ENCODE measurements around the gene LACRT. TPM values are rescaled to one million over a fixed set of nuclear protein-coding genes. Genes with fewer than 3 reads are reported as not detected.
A peak's percentile ranks its signal among the peaks of the same experiment; 100 is the strongest.

The LACRT gene
- polyA plus RNA-seq, 1 of the 3 experiments (the other 2 are of a cell fraction): not detected

DNA sequence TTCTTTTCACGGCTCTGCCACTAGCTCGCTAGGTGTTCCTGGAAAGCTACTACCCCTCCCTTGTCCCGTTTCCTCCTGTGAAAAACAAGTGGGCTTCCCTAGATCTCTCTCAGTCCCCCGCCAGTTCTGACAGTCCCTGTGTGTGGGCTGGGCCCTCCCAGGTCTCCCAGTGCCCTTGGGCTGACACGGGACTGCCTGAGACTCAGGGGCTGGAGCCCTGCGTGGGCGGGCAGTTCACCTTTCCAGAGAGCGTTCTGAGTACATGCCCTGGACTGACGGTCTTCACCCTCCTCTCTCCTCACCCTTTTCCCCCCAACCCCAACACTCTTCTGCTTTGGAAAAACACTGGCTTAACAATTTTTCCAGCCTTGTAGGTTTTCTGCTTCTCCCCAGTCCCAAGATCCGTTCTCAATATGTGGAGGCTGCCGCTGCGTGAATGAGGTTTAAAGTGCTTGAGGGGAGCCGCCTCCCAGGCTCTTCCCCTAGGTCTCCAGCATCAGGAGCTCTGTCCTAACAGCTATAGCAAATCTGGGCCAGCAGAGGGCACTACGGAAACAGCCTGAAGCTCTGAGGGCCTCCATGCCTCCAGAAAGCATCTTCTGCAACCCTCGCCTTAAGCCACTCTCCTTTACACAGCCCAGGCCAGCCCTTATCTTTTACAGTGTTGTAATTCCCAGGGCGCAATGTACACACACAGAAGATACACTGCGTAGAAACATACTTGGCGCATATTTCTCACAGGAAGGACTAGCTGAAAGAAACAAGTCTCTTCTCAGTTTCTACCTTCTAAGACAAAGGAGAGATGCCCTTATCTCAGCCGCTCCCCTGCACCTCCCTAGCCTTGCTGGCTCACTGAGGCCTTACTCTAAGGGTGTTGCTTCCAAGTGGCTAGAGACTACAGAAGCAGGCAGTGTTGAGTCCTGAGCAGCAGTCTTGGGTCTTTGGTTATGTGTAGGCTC is 23.9 kb upstream of the LACRT start:
- Histone ChIP-seq H3K4me2 (no peak overlapping the region), H3K79me2 (ENCODE audit: insufficient read depth) (no peaks in the 10 kb centered on the region), H3K27me3 (ENCODE audit: insufficient read depth) (peaks cover 21% of the 10 kb centered on the region), H3F3A (replicated peaks; ENCODE audit: insufficient read depth) (no peaks in the 10 kb centered on the region), H3K36me3 (replicated peaks in 1 of 2; ENCODE audit: control insufficient read depth in 1 of 2, insufficient read depth in 2 of 2, low read length in 1 of 2) (no peaks in the 10 kb centered on the region), H3K9me3 (no peaks in the 10 kb centered on the region), H3K9me2 (no peaks in the 10 kb centered on the region), H3K27ac (ENCODE audit: low read depth in 2 of 2, low read length in 1 of 2) (no peak overlapping the region), H3K4me1 (ENCODE audit: control insufficient read depth in 1 of 2, insufficient read depth in 2 of 2, low read depth in 1 of 2, low read length in 1 of 2) (0 out of 4 replicates have a peak, but pooled peaks cover 0 to 3% of the 10 kb centered on the region in 2 experiments), H2AFZ (ENCODE audit: low read depth) (no peak overlapping the region), H3K9ac (no peak overlapping the region), H3K4me3 (ENCODE audit: low read depth in 2 of 2, low read length in 1 of 2) (no peak overlapping the region), H4K20me1 (ENCODE audit: insufficient read depth) (no peaks in the 10 kb centered on the region)
- 10% methylated on average over 19 of the region's 19 CpGs for WGBS (ENCODE audit: low lambda C conversion rate)
- ChIA-PET POLR2A (no interaction called here), CTCF (interaction anchor here (0.6 to 2.1 kb wide), 10 partner anchors 13 to 63 kb away, joined by 3 to 8 read pairs (median 4); no protein-coding TSS in a partner anchor)
- DNase-seq: peak; percentile 38
- no peak for TF ChIP-seq POLR2AphosphoS5 (IDR thresholded peaks at IDR 0.05; ENCODE audit: low read depth, low read length)
- TF ChIP-seq RAD21 (IDR thresholded peaks at IDR 0.05; ENCODE audit: low read length): peak; percentile 9; the same call in 1 of the 2 replicates
- TF ChIP-seq CTCF (IDR thresholded peaks at IDR 0.05): peak; percentile 66
- no peak for TF ChIP-seq IRF3 (IDR thresholded peaks at IDR 0.05; ENCODE audit: low read depth, low read length)

DNA sequence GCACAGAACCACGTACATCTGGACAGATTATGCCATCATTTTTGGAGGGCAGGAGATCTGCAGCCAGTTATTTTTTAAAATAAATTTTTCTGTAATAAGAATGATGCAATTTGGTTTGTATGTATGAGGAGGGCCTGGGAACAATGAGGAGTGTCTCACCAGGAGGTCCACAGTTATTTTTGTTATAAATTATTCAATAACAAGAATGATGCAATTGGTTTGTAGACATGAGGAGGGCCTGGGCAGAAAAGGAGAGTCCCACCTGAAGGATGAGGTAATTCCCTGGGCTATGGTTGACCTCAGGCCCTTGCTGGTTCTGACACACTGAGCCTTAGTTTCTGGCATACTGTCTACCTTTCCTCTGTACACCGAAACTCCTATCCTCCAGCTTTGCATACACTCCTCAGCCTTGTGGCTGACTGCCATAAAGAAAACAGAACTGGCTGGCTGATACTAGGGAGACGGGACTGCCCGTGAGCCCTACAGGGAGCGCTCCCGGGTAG is 22.5 kb upstream of the LACRT start:
- ChIA-PET POLR2A (no interaction called here), CTCF (no interaction called here)
- Histone ChIP-seq H3K9me2 (no peaks in the 10 kb centered on the region), H3K9ac (no peak overlapping the region), H3K79me2 (ENCODE audit: insufficient read depth) (no peaks in the 10 kb centered on the region), H3K4me1 (ENCODE audit: control insufficient read depth in 1 of 2, insufficient read depth in 2 of 2, low read depth in 1 of 2, low read length in 1 of 2) (0 out of 4 replicates have a peak, but pooled peaks cover 0 to 3% of the 10 kb centered on the region in 2 experiments), H3F3A (replicated peaks; ENCODE audit: insufficient read depth) (no peaks in the 10 kb centered on the region), H3K27me3 (ENCODE audit: insufficient read depth) (peaks cover 21% of the 10 kb centered on the region), H3K4me2 (no peak overlapping the region), H3K36me3 (replicated peaks in 1 of 2; ENCODE audit: control insufficient read depth in 1 of 2, insufficient read depth in 2 of 2, low read length in 1 of 2) (no peaks in the 10 kb centered on the region), H3K27ac (ENCODE audit: low read depth in 2 of 2, low read length in 1 of 2) (no peak overlapping the region), H3K4me3 (ENCODE audit: low read depth in 2 of 2, low read length in 1 of 2) (no peak overlapping the region), H3K9me3 (no peaks in the 10 kb centered on the region), H4K20me1 (ENCODE audit: insufficient read depth) (no peaks in the 10 kb centered on the region), H2AFZ (ENCODE audit: low read depth) (no peak overlapping the region)
- no peak for DNase-seq
- TF ChIP-seq FOXM1 (IDR thresholded peaks at IDR 0.05; ENCODE audit: low read depth): no peak
- TF ChIP-seq RFX5 (IDR thresholded peaks at IDR 0.05; ENCODE audit: low read length): no peak
- TF ChIP-seq CTCF (IDR thresholded peaks at IDR 0.05): no peak
- TF ChIP-seq, protein P1, sequence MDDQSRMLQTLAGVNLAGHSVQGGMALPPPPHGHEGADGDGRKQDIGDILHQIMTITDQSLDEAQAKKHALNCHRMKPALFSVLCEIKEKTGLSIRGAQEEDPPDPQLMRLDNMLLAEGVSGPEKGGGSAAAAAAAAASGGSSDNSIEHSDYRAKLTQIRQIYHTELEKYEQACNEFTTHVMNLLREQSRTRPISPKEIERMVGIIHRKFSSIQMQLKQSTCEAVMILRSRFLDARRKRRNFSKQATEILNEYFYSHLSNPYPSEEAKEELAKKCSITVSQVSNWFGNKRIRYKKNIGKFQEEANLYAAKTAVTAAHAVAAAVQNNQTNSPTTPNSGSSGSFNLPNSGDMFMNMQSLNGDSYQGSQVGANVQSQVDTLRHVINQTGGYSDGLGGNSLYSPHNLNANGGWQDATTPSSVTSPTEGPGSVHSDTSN (IDR thresholded peaks at IDR 0.05): no peak
- no peak for TF ChIP-seq REST (IDR thresholded peaks at IDR 0.05; ENCODE audit: low read depth, low read length)
- no peak for TF ChIP-seq YY1 (IDR thresholded peaks at IDR 0.05; ENCODE audit: low read depth)
- TF ChIP-seq TEAD4 (IDR thresholded peaks at IDR 0.05; ENCODE audit: borderline replicate concordance, insufficient read depth): no peak
- WGBS (ENCODE audit: low lambda C conversion rate): 5% methylated on average over 5 of the region's 6 CpGs

All from SK-N-SH (cell line).